Measurements from ENCODE around the gene XRCC3. TPM values are rescaled to one million over a fixed set of nuclear protein-coding genes. Genes with fewer than 3 reads are reported as not detected.

XRCC3 gene
- total RNA-seq, 4 donors from 2014 or later, result 7.5 to 20.5 (median 19.5) TPM

DNA sequence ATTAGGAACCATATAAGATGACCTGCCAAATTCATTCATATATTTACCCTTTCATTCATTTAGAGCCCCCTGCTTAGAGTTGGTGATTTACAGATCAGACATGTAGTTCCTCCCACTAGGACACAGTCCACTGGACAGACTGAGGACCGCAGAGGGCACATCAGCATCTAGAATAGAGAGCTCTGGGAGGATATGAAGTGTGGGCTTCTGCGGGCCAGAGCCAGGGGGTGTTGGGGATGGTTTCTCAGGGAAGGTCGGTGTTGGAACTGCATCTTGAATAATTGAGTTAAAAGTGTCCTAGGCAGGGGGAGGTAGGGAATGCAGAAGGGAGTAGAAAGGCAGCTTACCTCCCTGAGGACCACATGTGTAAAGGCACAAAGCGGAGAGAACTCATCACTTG is 43.3 kb downstream of the XRCC3 start:
- no peaks in the 10 kb centered on the region for H3K27me3 ChIP-seq
- no peak overlapping the region for H3K4me3 ChIP-seq
- H3K9me3 ChIP-seq, result no peaks in the 10 kb centered on the region
- 98% methylated on average over 4 of the region's 4 CpGs for WGBS
- no peaks in the 10 kb centered on the region for H3K4me1 ChIP-seq
- peaks cover 98% of the 10 kb centered on the region for H3K36me3 ChIP-seq
- DNase-seq (ENCODE audit: low spot score in 2 of 2), result peak in 1 of 2 donors; percentile 20
- H3K27ac ChIP-seq, result no peak overlapping the region
- TF ChIP-seq POLR2AphosphoS5 (IDR thresholded peaks at IDR 0.05) (no peak), POLR2A (IDR thresholded peaks at IDR 0.05) (no peak), EP300 (IDR thresholded peaks at IDR 0.05) (no peak), CTCF (IDR thresholded peaks at IDR 0.05) (no peak)

GRCh38 chr14:103669370-103669769 is 45.9 kb downstream of the XRCC3 start:
- H3K36me3 ChIP-seq, result peaks cover 92% of the 10 kb centered on the region
- WGBS, result 96% methylated on average over 2 of the region's 2 CpGs
- no peak overlapping the region for H3K27ac ChIP-seq
- DNase-seq (ENCODE audit: low spot score in 2 of 2), result no peak
- no peaks in the 10 kb centered on the region for H3K4me1 ChIP-seq
- no peaks in the 10 kb centered on the region for H3K27me3 ChIP-seq
- H3K9me3 ChIP-seq, result no peaks in the 10 kb centered on the region
- TF ChIP-seq POLR2AphosphoS5 (IDR thresholded peaks at IDR 0.05) (no peak), EP300 (IDR thresholded peaks at IDR 0.05) (no peak), POLR2A (IDR thresholded peaks at IDR 0.05) (no peak), CTCF (IDR thresholded peaks at IDR 0.05) (no peak)
- no peak overlapping the region for H3K4me3 ChIP-seq

DNA sequence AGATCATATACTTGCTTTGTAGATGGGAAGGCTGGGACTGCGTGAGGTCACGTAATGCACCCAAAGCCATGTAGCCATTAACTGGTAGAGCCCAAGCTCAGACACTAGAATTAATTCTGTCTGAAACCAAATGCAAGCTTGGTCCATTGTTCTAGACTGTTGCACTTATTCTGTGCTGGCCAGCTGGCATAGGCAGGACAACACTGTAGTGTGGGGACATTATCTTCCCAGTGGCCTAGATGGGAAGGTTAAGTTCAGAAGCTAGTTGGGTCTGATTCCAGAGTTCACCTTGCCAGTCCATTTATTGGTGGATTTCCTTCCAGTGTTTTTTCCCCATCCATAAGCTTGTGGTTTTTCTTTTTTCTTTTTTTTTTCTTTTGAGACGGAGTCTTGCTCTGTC is 47.1 kb downstream of the XRCC3 start:
- Histone ChIP-seq H3K36me3 (peaks cover 92% of the 10 kb centered on the region), H3K4me1 (no peaks in the 10 kb centered on the region), H3K27me3 (no peaks in the 10 kb centered on the region), H3K9me3 (no peaks in the 10 kb centered on the region), H3K27ac (no peak overlapping the region), H3K4me3 (no peak overlapping the region)
- WGBS, result 100% methylated on average over 3 of the region's 3 CpGs
- no peak for DNase-seq (ENCODE audit: low spot score in 2 of 2)
- TF ChIP-seq CTCF (IDR thresholded peaks at IDR 0.05), result no peak
- TF ChIP-seq POLR2AphosphoS5 (IDR thresholded peaks at IDR 0.05), result no peak
- no peak for TF ChIP-seq POLR2A (IDR thresholded peaks at IDR 0.05)
- no peak for TF ChIP-seq EP300 (IDR thresholded peaks at IDR 0.05)

GRCh38 chr14:103667671-103668070 is 47.6 kb downstream of the XRCC3 start:
- TF ChIP-seq EP300 (IDR thresholded peaks at IDR 0.05) (no peak), POLR2A (IDR thresholded peaks at IDR 0.05) (no peak), POLR2AphosphoS5 (IDR thresholded peaks at IDR 0.05) (no peak), CTCF (IDR thresholded peaks at IDR 0.05) (no peak)
- no peaks in the 10 kb centered on the region for H3K27me3 ChIP-seq
- H3K27ac ChIP-seq, result no peak overlapping the region
- no peaks in the 10 kb centered on the region for H3K9me3 ChIP-seq
- peaks cover 92% of the 10 kb centered on the region for H3K36me3 ChIP-seq
- H3K4me3 ChIP-seq, result no peak overlapping the region
- WGBS, result 82% methylated on average over 4 of the region's 4 CpGs
- H3K4me1 ChIP-seq, result no peaks in the 10 kb centered on the region
- no peak for DNase-seq (ENCODE audit: low spot score in 2 of 2)

DNA sequence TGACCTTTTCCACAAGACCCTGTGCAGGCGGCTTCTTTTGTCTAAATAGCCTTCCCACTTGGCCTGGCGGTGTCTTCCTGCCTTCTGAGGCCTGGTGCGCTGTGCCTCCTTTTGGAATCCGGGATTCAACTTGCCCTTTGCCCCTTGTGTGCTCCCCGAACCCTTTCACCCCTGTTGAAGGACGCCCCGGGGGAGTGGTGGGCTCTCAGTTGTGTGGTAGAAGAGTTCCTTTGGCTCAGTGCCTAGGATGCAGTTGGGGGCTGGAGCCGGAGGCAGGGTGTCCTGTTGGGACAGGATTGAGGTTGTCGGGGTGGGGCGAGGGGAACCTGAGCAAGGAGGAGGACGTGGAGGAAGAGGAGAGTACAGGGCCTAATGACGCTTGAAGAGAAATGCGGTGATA is 51.7 kb downstream of the XRCC3 start:
- no peaks in the 10 kb centered on the region for H3K27me3 ChIP-seq
- H3K4me3 ChIP-seq, result no peak overlapping the region
- no peak for DNase-seq (ENCODE audit: low spot score in 2 of 2)
- 83% methylated on average over 13 of the region's 13 CpGs for WGBS
- TF ChIP-seq POLR2A (IDR thresholded peaks at IDR 0.05), result no peak
- H3K27ac ChIP-seq, result no peak overlapping the region
- H3K9me3 ChIP-seq, result no peaks in the 10 kb centered on the region
- no peaks in the 10 kb centered on the region for H3K4me1 ChIP-seq
- peaks cover 93% of the 10 kb centered on the region for H3K36me3 ChIP-seq

GRCh38 chr14:103662591-103662990 is 52.7 kb downstream of the XRCC3 start:
- no peak overlapping the region for H3K27ac ChIP-seq
- peaks cover 91% of the 10 kb centered on the region for H3K36me3 ChIP-seq

More at GRCh38 chr14:103662591-103662990, 52.7 kb downstream of the XRCC3 start:
- Histone ChIP-seq H3K9me3 (no peaks in the 10 kb centered on the region), H3K4me3 (no peak overlapping the region), H3K27me3 (no peaks in the 10 kb centered on the region), H3K4me1 (peaks cover 3% of the 10 kb centered on the region)
- no peak for DNase-seq (ENCODE audit: low spot score in 2 of 2)
- 92% methylated on average over 17 of the region's 17 CpGs for WGBS
- TF ChIP-seq POLR2A (IDR thresholded peaks at IDR 0.05) (no peak), CTCF (IDR thresholded peaks at IDR 0.05) (no peak), POLR2AphosphoS5 (IDR thresholded peaks at IDR 0.05) (no peak), EP300 (IDR thresholded peaks at IDR 0.05) (no peak)
